Right kidney (tissue), 1 donor: ENCODE data around the gene C19orf85.
A peak's percentile ranks its signal among the peaks of the same experiment; 100 is the strongest.

Experiments
- DNase-seq: peaks from one replicate; pipeline ENCODE4 v3.0.0-alpha.2; 2016

C19orf85 gene

GRCh38 chr19:55477905-55478304 lies 13.4 kb upstream of the C19orf85 start:
- no peak for DNase-seq

GRCh38 chr19:55476100-55476775 lies 11.7 kb upstream of the C19orf85 start, which contains the start of gene ZNF628:
Gene ZNF628 (plus strand): TSS chr19:55476617. CDS start chr19:55479911, 3,294 bp downstream.
- peak; percentile 98 for DNase-seq

- DNase-seq: no peak
Measured at GRCh38 chr19:55474269-55475265, 10.0 kb upstream of the C19orf85 start.

- no peak for DNase-seq
Measured at GRCh38 chr19:55473225-55474012, 8.9 kb upstream of the C19orf85 start.

- no peak for DNase-seq
Measured at GRCh38 chr19:55472463-55472862, 7.9 kb upstream of the C19orf85 start.

GRCh38 chr19:55471266-55471665 lies 6.7 kb upstream of the C19orf85 start:
- no peak for DNase-seq

GRCh38 chr19:55468054-55468393 lies 3.5 kb upstream of the C19orf85 start:
- no peak for DNase-seq

GRCh38 chr19:55467236-55468053 lies 2.9 kb upstream of the C19orf85 start:
- peak; percentile 73 for DNase-seq

- no peak for DNase-seq
Measured at GRCh38 chr19:55466241-55466614, 1.7 kb upstream of the C19orf85 start.

- DNase-seq: no peak
Measured at GRCh38 chr19:55465460-55466240, 1.1 kb upstream of the C19orf85 start.

GRCh38 chr19:55464039-55464661 lies 401 bp downstream of the C19orf85 start:
- DNase-seq: no peak

- DNase-seq: no peak
Measured at GRCh38 chr19:55463583-55464031, 944 bp downstream of the C19orf85 start.

GRCh38 chr19:55462722-55463121 lies 1.8 kb downstream of the C19orf85 start:
- no peak for DNase-seq

- no peak for DNase-seq
Measured at GRCh38 chr19:55461974-55462626, 2.5 kb downstream of the C19orf85 start.

GRCh38 chr19:55461259-55461973 lies 3.1 kb downstream of the C19orf85 start, which contains the start of gene ISOC2:
Gene ISOC2 (minus strand): TSS chr19:55461642. CDS start chr19:55456486, 5,156 bp downstream.
- DNase-seq: peak; percentile 92

GRCh38 chr19:55460670-55461258 lies 3.8 kb downstream of the C19orf85 start:
- DNase-seq: peak; percentile 53

GRCh38 chr19:55459950-55460657 lies 4.4 kb downstream of the C19orf85 start:
- DNase-seq: peak; percentile 39

GRCh38 chr19:55459551-55459949 lies 5.0 kb downstream of the C19orf85 start:
- no peak for DNase-seq
